Gastroesophageal sphincter (tissue), 3 donors: ENCODE data around the gene TEX2.

ENCODE experiments used
- CTCF ChIP-seq, 4 experiments: fragments of 200-600 bp in 2 of 4; fragments of 450-650 bp in 2 of 4; sonication (generic) in 1 of 4; IDR thresholded peaks; one replicate each; pipeline ENCODE4 v1.5.1; 2017 to 2019; ENCODE audit warnings: antibody characterized with exemption in 4 of 4, mild to moderate bottlenecking in 2 of 4, moderate library complexity in 2 of 4
- POLR2A ChIP-seq, 2 donors: fragments of 450-650 bp; IDR thresholded peaks; one replicate each; pipeline ENCODE4 v1.6.1; 2017; ENCODE audit warnings: antibody characterized with exemption in 2 of 2, mild to moderate bottlenecking in 2 of 2, moderate library complexity in 1 of 2
- POLR2AphosphoS5 ChIP-seq: sonication (generic); formaldehyde crosslinking; IDR thresholded peaks from one replicate; pipeline ENCODE4 v1.6.1; 2017; ENCODE audit warnings: antibody characterized with exemption

- no peak for TF ChIP-seq POLR2A (IDR thresholded peaks at IDR 0.05)
- TF ChIP-seq CTCF (IDR thresholded peaks at IDR 0.05): no peak
- TF ChIP-seq POLR2AphosphoS5: no peak
These were observed 147.9 kb downstream of the TEX2 start for GRCh38 chr17:64115043-64115698.
